K562 (cell line): Measurements from ENCODE around the gene WDR17. TPM values are rescaled to one million over a fixed set of nuclear protein-coding genes. Genes with fewer than 3 reads are reported as not detected.

Experiments
- BRD9 ChIP-seq: fragments of 450-650 bp; IDR thresholded peaks from 2 replicates; pipeline ENCODE4 v1.6.1; 2018; ENCODE audit warnings: low read depth; ENCODE audit not compliant: partially characterized antibody
- DDX20 ChIP-seq: fragments of 450-650 bp; IDR thresholded peaks from 2 replicates; pipeline ENCODE4 v1.6.1; 2016; ENCODE audit warnings: missing genetic modification characterization, low read depth, mild to moderate bottlenecking, missing compliant biosample characterization, moderate library complexity
- ETV1 ChIP-seq: fragments of 450-650 bp; conservative IDR thresholded peaks from 2 replicates; pipeline ENCODE4 v1.6.1; 2016; ENCODE audit warnings: missing genetic modification characterization, control low read depth, low read depth, missing compliant biosample characterization
- ETV5 ChIP-seq: sonication (generic); formaldehyde crosslinking; IDR thresholded peaks from 2 replicates; pipeline ENCODE4 v1.4.0; 2020; ENCODE audit warnings: low read depth, mild to moderate bottlenecking, missing genetic modification reagents
- FOXJ3 ChIP-seq: sonication (generic); formaldehyde crosslinking; IDR thresholded peaks from 2 replicates; pipeline ENCODE4 v1.4.0; 2020; ENCODE audit warnings: mild to moderate bottlenecking, missing genetic modification reagents
- HNRNPUL1 ChIP-seq: fragments of 200-400 bp; formaldehyde crosslinking; IDR thresholded peaks from 2 replicates; pipeline ENCODE4 v1.6.1; 2017; ENCODE audit warnings: low read length
- KHSRP ChIP-seq: fragments of 450-650 bp; IDR thresholded peaks from 2 replicates; pipeline ENCODE4 v1.6.1; 2017
- PHF20 ChIP-seq: fragments of 450-650 bp; IDR thresholded peaks from 2 replicates; pipeline ENCODE4 v1.6.1; 2018; ENCODE audit not compliant: partially characterized antibody
- POLR2B ChIP-seq: fragments of 450-650 bp; IDR thresholded peaks from 2 replicates; pipeline ENCODE4 v1.6.1; 2018; ENCODE audit warnings: low read depth; ENCODE audit not compliant: partially characterized antibody
- PURB ChIP-seq: sonication (generic); formaldehyde crosslinking; IDR thresholded peaks from 2 replicates; pipeline ENCODE4 v1.9.0; 2021; ENCODE audit warnings: low read depth, mild to moderate bottlenecking, missing genetic modification reagents
- RCOR1 ChIP-seq, 2 experiments: IDR thresholded peaks; 2 replicates each; pipeline ENCODE4 v1.6.1; 2012; ENCODE audit warnings: low read depth in 2 of 2, low read length in 2 of 2, borderline replicate concordance in 1 of 2, improper control_type of control experiment in 1 of 2
- U2AF2 ChIP-seq: fragments of 200-400 bp; formaldehyde crosslinking; optimal IDR thresholded peaks from 2 replicates; pipeline ENCODE3; 2017; ENCODE audit warnings: low read depth, mild to moderate bottlenecking, low read length
- YY1 ChIP-seq, 3 experiments: IDR thresholded peaks; 2 replicates each; pipeline ENCODE4 v1.6.1; 2011; ENCODE audit warnings: low read length in 2 of 3, mild to moderate bottlenecking in 2 of 3, moderate library complexity in 2 of 3, borderline replicate concordance in 1 of 3, control low read depth in 1 of 3, low read depth in 1 of 3; ENCODE audit not compliant: insufficient read depth in 3 of 3, insufficient replicate concordance in 2 of 3, control insufficient read depth in 1 of 3, insufficient read length in 1 of 3; ENCODE audit errors: extremely low read depth in 1 of 3
- ZBED1 ChIP-seq: IDR thresholded peaks from 2 replicates; pipeline ENCODE4 v1.6.1; 2014
- ZC3H4 ChIP-seq: sonication (generic); formaldehyde crosslinking; IDR thresholded peaks from 2 replicates; pipeline ENCODE4 v1.9.0; 2021; ENCODE audit warnings: missing genetic modification reagents, borderline replicate concordance
- ZNF592 ChIP-seq: fragments of 450-650 bp; IDR thresholded peaks from 2 replicates; pipeline ENCODE4 v1.6.1; 2017; ENCODE audit warnings: antibody characterized with exemption, mild to moderate bottlenecking
- ZNF764 ChIP-seq: fragments of 250-450 bp; sonication (Bioruptor Pico); IDR thresholded peaks from 2 replicates; pipeline ENCODE4 v1.4.0; 2020; ENCODE audit warnings: low read depth, mild to moderate bottlenecking, moderate library complexity
- ZNF766 ChIP-seq: fragments of 200-800 bp; sonication (Bioruptor generic); conservative IDR thresholded peaks from 2 replicates; pipeline ENCODE4 v1.6.1; 2016; ENCODE audit warnings: missing genetic modification characterization, missing compliant biosample characterization
- ZNF785 ChIP-seq: fragments of 250-450 bp; sonication (Bioruptor Pico); IDR thresholded peaks from 2 replicates; pipeline ENCODE4 v1.4.0; 2020; ENCODE audit warnings: mild to moderate bottlenecking
- polyA plus RNA-seq, 8 experiments: library from polyadenylated mRNA; depleted of rRNA in 4 of 8; stranded (reverse) in 5 of 8; unstranded in 3 of 8; fragments of >200 nt; fragmentation: Nextera tagmentation in 2 of 8; fragmentation: Illumina TruSeq in 1 of 8; extraction: Ambion mirVana in 2 of 8; extraction: Trizol in 1 of 8; gene quantifications; 2 replicates each; pipeline versions ENCODE4 v1.2.1 to v1.2.3, GENCODE V29; 2011 to 2014; ENCODE audit warnings: inconsistent platforms in 1 of 8, missing spikeins in 1 of 8
- total RNA-seq, 7 experiments: library from RNA; depleted of rRNA in 6 of 7; stranded (reverse); fragments of >200 nt in 6 of 7; fragmentation: Illumina TruSeq in 2 of 7; extraction: Trizol in 2 of 7; gene quantifications; 2 replicates each; pipeline versions ENCODE4 v1.2.1 to v1.2.3, GENCODE V29; 2011 to 2021; ENCODE audit warnings: low replicate concordance in 1 of 7
- TF ChIP-seq, protein P1 (sequence below), 2 experiments: IDR thresholded peaks; 2 replicates each; pipeline ENCODE4 v1.6.1; 2011; ENCODE audit warnings: borderline replicate concordance in 1 of 2, control low read depth in 1 of 2, low read depth in 1 of 2, low read length in 1 of 2, mild to moderate bottlenecking in 1 of 2, mixed read lengths in 1 of 2, moderate library complexity in 1 of 2; ENCODE audit not compliant: insufficient read depth in 1 of 2, insufficient read length in 1 of 2, poor library complexity in 1 of 2, severe bottlenecking in 1 of 2; ENCODE audit errors: extremely low read depth in 1 of 2
- TF ChIP-seq, protein P2 (sequence below): conservative IDR thresholded peaks from 2 replicates; pipeline ENCODE4 v1.6.1; 2011; ENCODE audit warnings: low read depth, mild to moderate bottlenecking, low read length; ENCODE audit not compliant: control insufficient read depth

WDR17 gene
- total and polyA plus RNA-seq, 9 of the 15 experiments (the other 6 are each of a cell fraction or from before 2014, with no cell fraction given): 0.04 to 0.07 TPM; not detected in 7

- TF ChIP-seq FOXJ3 (no peak), U2AF2 (no peak), DDX20 (tag) (no peak), RCOR1 (IDR thresholded peaks at IDR 0.05; ENCODE audit: borderline replicate concordance in 1 of 2, low read depth in 2 of 2, low read length in 2 of 2) (no peak; a peak in 1 of 4 replicates), ZC3H4 (no peak), PURB (CRISPR knock-in tag) (no peak), PHF20 (peak; percentile 94), ETV5 (CRISPR knock-in tag) (no peak), ETV1 (tag) (0 out of 2 replicates have a peak, but pooled peaks have one; percentile 15), ZNF785 (CRISPR knock-in tag) (no peak), ZNF764 (CRISPR knock-in tag) (no peak), HNRNPUL1 (no peak), ZNF592 (0 out of 2 replicates have a peak, but pooled peaks have one; percentile 24), POLR2B (peak; percentile 43), ZBED1 (no peak), ZNF766 (CRISPR knock-in tag) (no peak), BRD9 (no peak), YY1 (IDR thresholded peaks at IDR 0.05; ENCODE audit: borderline replicate concordance in 1 of 3, control insufficient read depth in 1 of 3, extremely low read depth in 1 of 3, insufficient read depth in 3 of 3, insufficient read length in 1 of 3, insufficient replicate concordance in 2 of 3, low read depth in 1 of 3, low read length in 2 of 3) (peak; percentile 86 to 99 (median 97)), KHSRP (no peak)
- TF ChIP-seq, protein P1, sequence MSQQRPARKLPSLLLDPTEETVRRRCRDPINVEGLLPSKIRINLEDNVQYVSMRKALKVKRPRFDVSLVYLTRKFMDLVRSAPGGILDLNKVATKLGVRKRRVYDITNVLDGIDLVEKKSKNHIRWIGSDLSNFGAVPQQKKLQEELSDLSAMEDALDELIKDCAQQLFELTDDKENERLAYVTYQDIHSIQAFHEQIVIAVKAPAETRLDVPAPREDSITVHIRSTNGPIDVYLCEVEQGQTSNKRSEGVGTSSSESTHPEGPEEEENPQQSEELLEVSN (IDR thresholded peaks at IDR 0.05; ENCODE audit: borderline replicate concordance in 1 of 2, extremely low read depth in 1 of 2, insufficient read depth in 1 of 2, insufficient read length in 1 of 2, low read depth in 1 of 2, low read length in 1 of 2, poor library complexity in 1 of 2, severe bottlenecking in 1 of 2): peak in 1 of 2 experiments; percentile 45
- TF ChIP-seq, protein P2, sequence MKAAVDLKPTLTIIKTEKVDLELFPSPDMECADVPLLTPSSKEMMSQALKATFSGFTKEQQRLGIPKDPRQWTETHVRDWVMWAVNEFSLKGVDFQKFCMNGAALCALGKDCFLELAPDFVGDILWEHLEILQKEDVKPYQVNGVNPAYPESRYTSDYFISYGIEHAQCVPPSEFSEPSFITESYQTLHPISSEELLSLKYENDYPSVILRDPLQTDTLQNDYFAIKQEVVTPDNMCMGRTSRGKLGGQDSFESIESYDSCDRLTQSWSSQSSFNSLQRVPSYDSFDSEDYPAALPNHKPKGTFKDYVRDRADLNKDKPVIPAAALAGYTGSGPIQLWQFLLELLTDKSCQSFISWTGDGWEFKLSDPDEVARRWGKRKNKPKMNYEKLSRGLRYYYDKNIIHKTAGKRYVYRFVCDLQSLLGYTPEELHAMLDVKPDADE: 0 out of 2 replicates have a peak, but pooled peaks have one; percentile 62
Observed at GRCh38 chr4:176195184-176195978, 129.7 kb downstream of the WDR17 start, which contains the start of gene SPATA4 (continued).
